HG03378 (cell line): ENCODE results near the gene PRKCZ.

Source experiments
- ATAC-seq: cut with Tn5 transposase; IDR thresholded peaks from one replicate; pipeline ENCODE4 v1.9.1; 2021; ENCODE audit warnings: mild to moderate bottlenecking, moderate library complexity; ENCODE audit not compliant: unreplicated experiment

Gene PRKCZ

GRCh38 chr1:2233997-2234761 is 184.0 kb downstream of the PRKCZ start:
- no peak for ATAC-seq

DNA sequence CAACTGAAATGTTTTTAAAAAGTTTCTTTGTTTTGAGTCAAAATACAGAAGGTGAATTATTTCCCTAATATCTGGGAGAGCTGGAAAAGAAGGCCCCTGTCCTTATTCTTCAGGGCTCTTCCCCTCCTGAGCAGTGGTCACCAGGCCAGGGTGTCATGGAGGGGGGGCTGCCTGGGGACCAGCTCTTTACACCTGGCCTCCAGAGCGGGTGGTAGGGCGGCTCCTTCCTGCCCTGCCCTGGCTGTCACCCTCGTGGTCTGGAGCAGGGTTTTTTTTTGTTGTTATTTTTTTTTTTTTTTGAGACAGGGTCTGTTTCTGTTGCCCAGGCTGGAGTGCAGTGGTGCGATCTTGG is 184.5 kb downstream of the PRKCZ start:
- no peak for ATAC-seq
